Endothelial cell of umbilical vein (primary cell): ENCODE results near the gene B3GNT9. TPM values are rescaled to one million over a fixed set of nuclear protein-coding genes. Genes with fewer than 3 reads are reported as not detected.

Experiments
- BruUV-seq: library from RNA; stranded (reverse); fragments of 400-500 nt; replicated peaks from 2 replicates; lab custom pipeline; 2021; lab: Mats Ljungman, UMichigan
- CTCF ChIA-PET: fragments of 300-600, 350-600 bp; sonication (Branson Sonifier 250); formaldehyde crosslinking; loops from one replicate; lab custom pipeline; 2021; ENCODE audit warnings: antibody characterized with exemption, inconsistent platforms; lab: Charles Lee
- POLR2A ChIA-PET: fragments of 300-600, 350-600 bp; sonication (Branson Sonifier 250); formaldehyde crosslinking; loops from one replicate; lab custom pipeline; 2021; ENCODE audit warnings: antibody characterized with exemption, inconsistent platforms; lab: Charles Lee
- DNase-seq: peaks from one replicate; pipeline ENCODE4 v3.0.0-alpha.2; 2011; ENCODE audit warnings: low read depth, low spot score
- FAIRE-seq: peaks from 2 replicates; lab custom pipeline; 2011; peaks lifted over from hg19 to GRCh38; lab: Jason Lieb, UNC
- H2AFZ ChIP-seq: 2 replicates; pipeline ENCODE4 v1.6.0; 2012; ENCODE audit warnings: low read depth, low read length, control low read depth, inconsistent platforms
- H3K27ac ChIP-seq: 2 replicates; pipeline ENCODE4 v1.5.1; 2011; ENCODE audit warnings: low read depth, mild to moderate bottlenecking, control low read depth, low read length, moderate library complexity; ENCODE audit not compliant: insufficient read depth
- H3K27me3 ChIP-seq, 2 experiments: 2 replicates each; pipeline versions ENCODE4 v1.6.0 to v1.6.1; 2011; ENCODE audit warnings: low read length in 2 of 2, mixed read lengths in 1 of 2; ENCODE audit not compliant: control insufficient read depth in 2 of 2, insufficient read depth in 2 of 2
- H3K36me3 ChIP-seq, 2 experiments: 2 replicates in 1 of 2; 3 replicates in 1 of 2; pipeline ENCODE4 v1.5.1; 2011; ENCODE audit warnings: low read length in 2 of 2, mild to moderate bottlenecking in 1 of 2, moderate library complexity in 1 of 2; ENCODE audit not compliant: control insufficient read depth in 2 of 2, insufficient read depth in 2 of 2; ENCODE audit errors: extremely low read depth in 1 of 2
- H3K4me1 ChIP-seq: 3 replicates; pipeline ENCODE4 v1.5.1; 2011; ENCODE audit warnings: mild to moderate bottlenecking, low read length; ENCODE audit not compliant: control insufficient read depth, insufficient read depth; ENCODE audit errors: extremely low read depth
- H3K4me2 ChIP-seq: 2 replicates; pipeline ENCODE4 v1.6.1; 2011; ENCODE audit warnings: low read length, control low read depth, mixed read lengths; ENCODE audit not compliant: insufficient read depth
- H3K4me3 ChIP-seq, 3 experiments: fragments of 200-600 bp in 1 of 3; sonication (generic), shearing (Covaris generic) in 1 of 3; replicated peaks in 1 of 3; 2 replicates each; pipeline ENCODE4 v1.5.1; 2011 to 2016; ENCODE audit warnings: control low read depth in 3 of 3, low read length in 3 of 3, mild to moderate bottlenecking in 2 of 3, inconsistent platforms in 1 of 3, low read depth in 1 of 3, moderate library complexity in 1 of 3; ENCODE audit not compliant: insufficient read depth in 1 of 3
- H3K79me2 ChIP-seq: 2 replicates; pipeline ENCODE4 v1.6.0; 2012; ENCODE audit warnings: low read length, inconsistent platforms; ENCODE audit not compliant: control insufficient read depth, insufficient read depth
- H3K9ac ChIP-seq: replicated peaks from 2 replicates; pipeline ENCODE3; 2011; ENCODE audit warnings: low read length, control low read depth; ENCODE audit not compliant: insufficient read depth; ENCODE audit errors: extremely low read depth
- H3K9me1 ChIP-seq: replicated peaks from 3 replicates; pipeline ENCODE4 v1.6.0; 2011; ENCODE audit warnings: mild to moderate bottlenecking, low read length; ENCODE audit not compliant: control insufficient read depth, insufficient read depth; ENCODE audit errors: extremely low read depth
- H3K9me3 ChIP-seq: replicated peaks from 2 replicates; pipeline ENCODE4 v1.5.1; 2012; ENCODE audit warnings: low read length, inconsistent platforms; ENCODE audit not compliant: control insufficient read depth, insufficient read depth
- H4K20me1 ChIP-seq: replicated peaks from 2 replicates; pipeline ENCODE3; 2011; ENCODE audit warnings: mild to moderate bottlenecking, low read length; ENCODE audit not compliant: control insufficient read depth, insufficient read depth; ENCODE audit errors: extremely low read depth
- EZH2 ChIP-seq: IDR thresholded peaks from 2 replicates; pipeline ENCODE4 v1.6.1; 2012; ENCODE audit warnings: borderline replicate concordance, low read depth, mild to moderate bottlenecking, moderate library complexity, low read length, inconsistent platforms; ENCODE audit not compliant: severe bottlenecking
- FOS ChIP-seq: IDR thresholded peaks from 2 replicates; pipeline ENCODE4 v1.6.1; 2011; ENCODE audit warnings: mild to moderate bottlenecking, low read length, moderate library complexity, borderline replicate concordance; ENCODE audit not compliant: insufficient read depth
- GATA2 ChIP-seq: IDR thresholded peaks from 2 replicates; pipeline ENCODE4 v1.7.0; 2011; ENCODE audit warnings: low read depth, mild to moderate bottlenecking, moderate library complexity, mixed read lengths, low read length; ENCODE audit not compliant: insufficient read length, insufficient read depth
- JUN ChIP-seq: IDR thresholded peaks from 2 replicates; pipeline ENCODE4 v1.6.1; 2011; ENCODE audit warnings: borderline replicate concordance, low read depth; ENCODE audit not compliant: insufficient read length, insufficient read depth
- MYC ChIP-seq: IDR thresholded peaks from one replicate; pipeline ENCODE4 v1.6.1; 2011; ENCODE audit warnings: mild to moderate bottlenecking, low read depth, low read length
- POLR2A ChIP-seq: IDR thresholded peaks from 2 replicates; pipeline ENCODE4 v1.6.1; 2012; ENCODE audit warnings: low read depth, mild to moderate bottlenecking, control low read depth, low read length
- POLR2AphosphoS5 ChIP-seq: IDR thresholded peaks from 2 replicates; pipeline ENCODE4 v1.6.1; 2012; ENCODE audit warnings: low read depth, mild to moderate bottlenecking, control low read depth, low read length, moderate library complexity; ENCODE audit not compliant: insufficient read depth
- dilution Hi-C: fragments of 300-500 bp; cut with MboI; formaldehyde crosslinking; loops from one replicate; pipeline ENCODE4 v1.15.0; 2019; ENCODE audit warnings: low sequenced_read_pairs; ENCODE audit not compliant: extremely low pct_ligation_motif_present
- intact Hi-C: fragments of 100-400 bp; cut with micrococcal nuclease; formaldehyde crosslinking; loops from one replicate; pipeline ENCODE4 v1.10.0; 2022
- polyA plus RNA-seq, 4 experiments: library from polyadenylated mRNA; depleted of rRNA in 3 of 4; stranded (reverse) in 3 of 4; unstranded in 1 of 4; fragments of >200 nt; gene quantifications; 2 replicates each; pipeline versions ENCODE4 v1.2.1 to v1.2.3, GENCODE V29; 2011 to 2012; ENCODE audit warnings: missing spikeins in 1 of 4
- total RNA-seq: library from RNA; stranded (reverse); gene quantifications from 2 replicates; pipeline ENCODE4 v1.2.3, GENCODE V29; 2021
- TF ChIP-seq, protein P1 (sequence below): IDR thresholded peaks from 2 replicates; pipeline ENCODE4 v1.6.1; 2011; ENCODE audit not compliant: insufficient read depth, insufficient read length
- TF ChIP-seq, protein P2 (sequence below), 2 donors: IDR thresholded peaks; 1 replicate in 1 of 2; 2 replicates in 1 of 2; pipeline ENCODE4 v1.5.1; 2011; ENCODE audit warnings: low read length in 2 of 2, mild to moderate bottlenecking in 2 of 2, moderate library complexity in 2 of 2, control low read depth in 1 of 2, inconsistent platforms in 1 of 2, low read depth in 1 of 2; ENCODE audit not compliant: insufficient read depth in 1 of 2; ENCODE audit errors: extremely low read depth in 1 of 2

B3GNT9 gene
- total and polyA plus RNA-seq, 2 donors (not counting 3 experiments of a cell fraction or from before 2014, with no cell fraction given): 4.0 to 6.4 TPM

DNA sequence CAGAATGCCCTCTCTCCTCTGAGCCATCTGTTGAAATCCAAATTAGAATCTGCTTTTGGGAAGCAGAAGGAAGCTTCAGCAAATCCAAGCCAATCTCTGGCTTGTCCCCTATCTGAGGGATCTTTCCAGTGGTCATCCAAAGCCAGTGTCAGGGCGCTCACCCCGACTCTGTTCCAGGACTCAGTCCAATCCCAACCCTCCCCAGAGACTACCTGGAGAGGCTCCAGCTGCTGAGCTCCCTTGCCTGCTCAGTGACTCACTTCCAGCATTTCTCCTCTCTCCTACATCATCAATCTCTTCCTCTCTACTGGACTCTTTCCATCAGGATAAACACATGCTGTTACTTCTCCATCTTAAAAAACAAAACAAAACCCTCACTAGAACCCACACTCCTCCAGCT is 30.5 kb upstream of the B3GNT9 start:
- intact Hi-C loops (no loop called here), dilution Hi-C loops (no loop called here)
- Histone ChIP-seq H3K27me3 (no peaks in the 10 kb centered on the region), H3K36me3 (no peaks in the 10 kb centered on the region), H3K4me1 (peaks cover 33% of the 10 kb centered on the region), H3K4me2 (peak overlapping the region; percentile 3), H3K9ac (no peak overlapping the region), H3K4me3 (no peak overlapping the region), H3K27ac (peak overlapping the region; percentile 36), H3K9me1 (no peaks in the 10 kb centered on the region), H4K20me1 (no peaks in the 10 kb centered on the region), H3K9me3 (no peaks in the 10 kb centered on the region), H3K79me2 (peaks cover 13% of the 10 kb centered on the region), H2AFZ (no peak overlapping the region)
- ChIA-PET CTCF (interaction anchor here (0.8 to 1.5 kb wide), 6 partner anchors 11 to 286 kb away, joined by 4 to 9 read pairs (median 6); partner anchors contain the start of genes FBXL8, NOL3 and TRADD), POLR2A (interaction anchor here (0.7 kb wide), 1 partner anchor 470 kb away, joined by 8 read pairs; no protein-coding TSS in a partner anchor)
- BruUV-seq: no TSS peak
- FAIRE-seq (peak; percentile 94), DNase-seq (peak; percentile 69)
- TF ChIP-seq EZH2: no peak
- TF ChIP-seq GATA2: peak; percentile 37
- TF ChIP-seq, protein P1, sequence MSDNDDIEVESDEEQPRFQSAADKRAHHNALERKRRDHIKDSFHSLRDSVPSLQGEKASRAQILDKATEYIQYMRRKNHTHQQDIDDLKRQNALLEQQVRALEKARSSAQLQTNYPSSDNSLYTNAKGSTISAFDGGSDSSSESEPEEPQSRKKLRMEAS: no peak
- no peak for TF ChIP-seq JUN
- no peak for TF ChIP-seq POLR2AphosphoS5
- TF ChIP-seq FOS: peak; percentile 68
- no peak for TF ChIP-seq POLR2A
- TF ChIP-seq MYC: no peak
- TF ChIP-seq, protein P2, sequence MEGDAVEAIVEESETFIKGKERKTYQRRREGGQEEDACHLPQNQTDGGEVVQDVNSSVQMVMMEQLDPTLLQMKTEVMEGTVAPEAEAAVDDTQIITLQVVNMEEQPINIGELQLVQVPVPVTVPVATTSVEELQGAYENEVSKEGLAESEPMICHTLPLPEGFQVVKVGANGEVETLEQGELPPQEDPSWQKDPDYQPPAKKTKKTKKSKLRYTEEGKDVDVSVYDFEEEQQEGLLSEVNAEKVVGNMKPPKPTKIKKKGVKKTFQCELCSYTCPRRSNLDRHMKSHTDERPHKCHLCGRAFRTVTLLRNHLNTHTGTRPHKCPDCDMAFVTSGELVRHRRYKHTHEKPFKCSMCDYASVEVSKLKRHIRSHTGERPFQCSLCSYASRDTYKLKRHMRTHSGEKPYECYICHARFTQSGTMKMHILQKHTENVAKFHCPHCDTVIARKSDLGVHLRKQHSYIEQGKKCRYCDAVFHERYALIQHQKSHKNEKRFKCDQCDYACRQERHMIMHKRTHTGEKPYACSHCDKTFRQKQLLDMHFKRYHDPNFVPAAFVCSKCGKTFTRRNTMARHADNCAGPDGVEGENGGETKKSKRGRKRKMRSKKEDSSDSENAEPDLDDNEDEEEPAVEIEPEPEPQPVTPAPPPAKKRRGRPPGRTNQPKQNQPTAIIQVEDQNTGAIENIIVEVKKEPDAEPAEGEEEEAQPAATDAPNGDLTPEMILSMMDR (IDR thresholded peaks at IDR 0.05; ENCODE audit: extremely low read depth in 1 of 2, insufficient read depth in 1 of 2, low read depth in 1 of 2, low read length in 2 of 2): no peak
